Vagina (tissue), 2 donors: ENCODE measurements around the gene ENOX2.

ENCODE experiments used
- CTCF ChIP-seq, 3 experiments: fragments of 450-650 bp in 2 of 3; fragments of 200-600 bp in 1 of 3; sonication (generic) in 1 of 3; IDR thresholded peaks; one replicate each; pipeline ENCODE4 v1.5.1; 2017 to 2019; ENCODE audit warnings: antibody characterized with exemption in 3 of 3, mild to moderate bottlenecking in 2 of 3, moderate library complexity in 2 of 3
- POLR2A ChIP-seq, 2 donors: fragments of 450-650 bp; IDR thresholded peaks; one replicate each; pipeline ENCODE4 v1.6.1; 2017; ENCODE audit warnings: antibody characterized with exemption in 2 of 2, mild to moderate bottlenecking in 2 of 2, moderate library complexity in 2 of 2
- POLR2AphosphoS5 ChIP-seq, 2 donors: sonication (generic); formaldehyde crosslinking; IDR thresholded peaks; one replicate each; pipeline ENCODE4 v1.9.0; 2017; ENCODE audit warnings: antibody characterized with exemption in 2 of 2, mild to moderate bottlenecking in 2 of 2, low read depth in 1 of 2; ENCODE audit not compliant: insufficient read depth in 1 of 2

- TF ChIP-seq CTCF (IDR thresholded peaks at IDR 0.05), result no peak
- no peak for TF ChIP-seq POLR2A (IDR thresholded peaks at IDR 0.05)
- TF ChIP-seq POLR2AphosphoS5 (IDR thresholded peaks at IDR 0.05; ENCODE audit: insufficient read depth in 1 of 2, low read depth in 1 of 2), result no peak
Measured at GRCh38 chrX:130694983-130695382, 208.0 kb downstream of the ENOX2 start.
